Measurements from ENCODE around the gene SGCA. TPM values are rescaled to one million over a fixed set of nuclear protein-coding genes. Genes with fewer than 3 reads are reported as not detected.

SGCA gene
- total RNA-seq, 2 experiments from 2014 or later, result 0.34 TPM; not detected in 1

GRCh38 chr17:50188531-50188920, 22.7 kb downstream of the SGCA start:
- ChIA-PET CTCF (interaction anchor here (0.9 kb wide), 2 partner anchors 11 to 19 kb away, joined by 3 read pairs; no protein-coding TSS in a partner anchor), POLR2A (no interaction called here)
- intact Hi-C loops (cut with micrococcal nuclease), result no loop called here
- no peak overlapping the region for H3K27ac Mint-ChIP-seq
- H3K4me3 Mint-ChIP-seq, result no peak overlapping the region
- H3K4me1 Mint-ChIP-seq (ENCODE audit: low read depth), result peaks cover 12% of the 10 kb centered on the region
- H3K36me3 Mint-ChIP-seq (ENCODE audit: low read depth), result no peaks in the 10 kb centered on the region
- H3K9me3 Mint-ChIP-seq, result no peaks in the 10 kb centered on the region
- ATAC-seq, result no peak
- H3K27me3 Mint-ChIP-seq, result no peaks in the 10 kb centered on the region
- DNase-seq, result no peak
- no peak for TF ChIP-seq CTCF (IDR thresholded peaks at IDR 0.05)

- Mint-ChIP-seq H3K27me3 (no peaks in the 10 kb centered on the region), H3K4me1 (ENCODE audit: low read depth) (peaks cover 7% of the 10 kb centered on the region), H3K27ac (no peak overlapping the region), H3K36me3 (ENCODE audit: low read depth) (no peaks in the 10 kb centered on the region), H3K4me3 (no peak overlapping the region), H3K9me3 (no peaks in the 10 kb centered on the region)
- no peak for ATAC-seq
- ChIA-PET CTCF (no interaction called here), POLR2A (no interaction called here)
- no peak for TF ChIP-seq CTCF (IDR thresholded peaks at IDR 0.05)
- intact Hi-C loops (cut with micrococcal nuclease), result no loop called here
- DNase-seq, result no peak
Measured at GRCh38 chr17:50188921-50189549, 23.2 kb downstream of the SGCA start.

GRCh38 chr17:50189550-50190292, 23.9 kb downstream of the SGCA start:
- TF ChIP-seq CTCF (IDR thresholded peaks at IDR 0.05), result no peak
- ChIA-PET POLR2A (no interaction called here), CTCF (no interaction called here)
- H3K4me1 Mint-ChIP-seq (ENCODE audit: low read depth), result peaks cover 3% of the 10 kb centered on the region
- H3K27me3 Mint-ChIP-seq, result no peaks in the 10 kb centered on the region
- no peaks in the 10 kb centered on the region for H3K9me3 Mint-ChIP-seq
- intact Hi-C loops (cut with micrococcal nuclease), result no loop called here
- ATAC-seq (no peak), DNase-seq (no peak)
- H3K36me3 Mint-ChIP-seq (ENCODE audit: low read depth), result no peaks in the 10 kb centered on the region
- H3K4me3 Mint-ChIP-seq, result no peak overlapping the region
- H3K27ac Mint-ChIP-seq, result no peak overlapping the region

- no peaks in the 10 kb centered on the region for H3K9me3 Mint-ChIP-seq
- ChIA-PET CTCF (interaction anchor here (0.7 to 1.0 kb wide), 2 partner anchors 10 to 21 kb away, joined by 3 to 4 read pairs; no protein-coding TSS in a partner anchor), POLR2A (no interaction called here)
- H3K36me3 Mint-ChIP-seq (ENCODE audit: low read depth), result no peaks in the 10 kb centered on the region
- ATAC-seq (no peak), DNase-seq (no peak)
- intact Hi-C loops (cut with micrococcal nuclease), result no loop called here
- no peak for TF ChIP-seq CTCF (IDR thresholded peaks at IDR 0.05)
- no peak overlapping the region for H3K4me3 Mint-ChIP-seq
- no peak overlapping the region for H3K27ac Mint-ChIP-seq
- peaks cover 2% of the 10 kb centered on the region for H3K4me1 Mint-ChIP-seq (ENCODE audit: low read depth)
- H3K27me3 Mint-ChIP-seq, result no peaks in the 10 kb centered on the region
Measured at GRCh38 chr17:50190293-50190602, 24.4 kb downstream of the SGCA start.

- intact Hi-C loops (cut with micrococcal nuclease), result no loop called here
- H3K4me3 Mint-ChIP-seq, result no peak overlapping the region
- POLR2A ChIA-PET, result no interaction called here
- CTCF ChIA-PET, result interaction anchor here (0.7 to 1.0 kb wide), 2 partner anchors 10 to 21 kb away, joined by 3 to 4 read pairs; no protein-coding TSS in a partner anchor
- TF ChIP-seq CTCF (IDR thresholded peaks at IDR 0.05), result no peak
- no peaks in the 10 kb centered on the region for H3K9me3 Mint-ChIP-seq
- H3K4me1 Mint-ChIP-seq (ENCODE audit: low read depth), result peaks cover 2% of the 10 kb centered on the region
- H3K27ac Mint-ChIP-seq, result no peak overlapping the region
- H3K36me3 Mint-ChIP-seq (ENCODE audit: low read depth), result no peaks in the 10 kb centered on the region
- DNase-seq (no peak), ATAC-seq (no peak)
- H3K27me3 Mint-ChIP-seq, result no peaks in the 10 kb centered on the region
Measured at GRCh38 chr17:50190603-50191358, 25.0 kb downstream of the SGCA start.
